ENCODE measurements around the gene GDA.

DNA sequence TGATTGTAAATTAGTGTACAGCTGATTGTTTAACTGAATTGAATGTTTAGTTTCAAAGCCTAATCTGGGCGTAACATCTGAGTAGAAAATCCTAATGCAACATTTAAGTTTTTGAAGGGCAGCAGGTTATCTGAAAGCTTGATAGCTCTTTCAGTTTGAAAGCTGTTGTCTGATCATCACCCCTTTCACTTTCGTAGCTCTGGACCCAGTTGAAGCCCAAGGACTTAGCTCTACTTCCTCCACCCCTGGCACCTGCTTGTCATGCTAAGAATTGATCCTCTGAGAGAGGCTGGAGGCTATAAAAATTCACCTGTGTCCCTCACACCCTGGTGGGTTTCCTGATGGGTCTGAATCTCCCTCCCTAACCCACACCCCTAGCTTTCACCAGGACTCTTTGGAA lies 129.7 kb downstream of the GDA start:
- TF ChIP-seq FOXM1 (IDR thresholded peaks at IDR 0.05; ENCODE audit: borderline replicate concordance, low read depth) (no peak), REST (IDR thresholded peaks at IDR 0.05; ENCODE audit: low read depth) (no peak), TEAD4 (IDR thresholded peaks at IDR 0.05) (no peak), MAX (IDR thresholded peaks at IDR 0.05) (no peak)
